ENCODE measurements around the gene COL4A2.

DNA sequence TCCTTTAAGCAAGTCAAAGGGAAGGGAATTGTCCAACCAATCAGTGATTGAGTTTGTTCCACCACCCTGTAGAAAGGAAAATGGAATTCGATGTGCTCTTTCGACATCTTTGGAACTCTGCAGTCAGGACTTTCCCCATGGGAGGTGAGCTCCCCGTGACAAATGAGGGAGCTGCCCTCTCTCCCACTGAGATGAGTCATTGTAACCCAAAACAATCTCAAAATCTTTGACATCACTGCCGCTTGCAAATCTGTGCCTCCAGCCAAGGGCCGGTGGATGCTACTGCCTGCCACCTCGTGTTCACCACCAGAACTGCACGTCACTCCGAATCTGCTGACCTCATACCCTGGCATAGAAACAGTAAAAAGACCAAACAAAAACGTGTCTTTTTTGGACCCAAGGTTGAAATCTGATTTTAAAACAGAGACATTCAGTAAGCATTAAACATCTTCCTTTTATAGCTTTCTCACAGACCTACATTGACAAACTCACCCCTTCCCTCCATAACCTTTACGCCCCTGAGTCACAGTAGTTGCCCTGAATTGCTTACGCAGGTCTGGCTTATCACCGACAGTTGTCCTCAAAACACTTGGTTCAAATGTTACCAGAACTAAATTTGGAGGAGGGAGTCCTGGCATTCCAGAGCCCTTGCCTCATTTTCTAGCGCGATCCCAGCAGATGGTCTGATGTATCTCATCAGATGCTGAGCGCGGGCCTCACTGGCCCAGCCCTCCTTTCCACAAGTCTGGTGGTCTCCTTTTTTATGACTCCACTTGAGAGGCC lies 105.2 kb downstream of the COL4A2 start:
- TF ChIP-seq, protein P1, sequence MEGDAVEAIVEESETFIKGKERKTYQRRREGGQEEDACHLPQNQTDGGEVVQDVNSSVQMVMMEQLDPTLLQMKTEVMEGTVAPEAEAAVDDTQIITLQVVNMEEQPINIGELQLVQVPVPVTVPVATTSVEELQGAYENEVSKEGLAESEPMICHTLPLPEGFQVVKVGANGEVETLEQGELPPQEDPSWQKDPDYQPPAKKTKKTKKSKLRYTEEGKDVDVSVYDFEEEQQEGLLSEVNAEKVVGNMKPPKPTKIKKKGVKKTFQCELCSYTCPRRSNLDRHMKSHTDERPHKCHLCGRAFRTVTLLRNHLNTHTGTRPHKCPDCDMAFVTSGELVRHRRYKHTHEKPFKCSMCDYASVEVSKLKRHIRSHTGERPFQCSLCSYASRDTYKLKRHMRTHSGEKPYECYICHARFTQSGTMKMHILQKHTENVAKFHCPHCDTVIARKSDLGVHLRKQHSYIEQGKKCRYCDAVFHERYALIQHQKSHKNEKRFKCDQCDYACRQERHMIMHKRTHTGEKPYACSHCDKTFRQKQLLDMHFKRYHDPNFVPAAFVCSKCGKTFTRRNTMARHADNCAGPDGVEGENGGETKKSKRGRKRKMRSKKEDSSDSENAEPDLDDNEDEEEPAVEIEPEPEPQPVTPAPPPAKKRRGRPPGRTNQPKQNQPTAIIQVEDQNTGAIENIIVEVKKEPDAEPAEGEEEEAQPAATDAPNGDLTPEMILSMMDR (conservative IDR thresholded peaks at IDR 0.05; ENCODE audit: low read length): peak; percentile 88
- no peak for TF ChIP-seq EZH2phosphoT487 (IDR thresholded peaks at IDR 0.05; ENCODE audit: borderline replicate concordance)
